GM13976 (cell line): ENCODE data around the gene HAAO.

Experiments used
- DNase-seq: peaks from one replicate; pipeline ENCODE4 v3.0.0; 2012; ENCODE audit warnings: low spot score
- CTCF ChIP-seq: IDR thresholded peaks from 2 replicates; pipeline ENCODE4 v1.5.1; 2012; ENCODE audit warnings: borderline replicate concordance, mild to moderate bottlenecking; ENCODE audit not compliant: insufficient read depth; ENCODE audit errors: extremely low read depth, missing control alignments, control extremely low read depth
- in situ Hi-C: fragments of 300-500 bp; cut with MboI; formaldehyde crosslinking; loops from one replicate; pipeline ENCODE4 v1.12.0; 2022; ENCODE audit warnings: low sequenced_read_pairs, mixed read lengths, inconsistent platforms; ENCODE audit not compliant: unreplicated experiment

The HAAO gene

DNA sequence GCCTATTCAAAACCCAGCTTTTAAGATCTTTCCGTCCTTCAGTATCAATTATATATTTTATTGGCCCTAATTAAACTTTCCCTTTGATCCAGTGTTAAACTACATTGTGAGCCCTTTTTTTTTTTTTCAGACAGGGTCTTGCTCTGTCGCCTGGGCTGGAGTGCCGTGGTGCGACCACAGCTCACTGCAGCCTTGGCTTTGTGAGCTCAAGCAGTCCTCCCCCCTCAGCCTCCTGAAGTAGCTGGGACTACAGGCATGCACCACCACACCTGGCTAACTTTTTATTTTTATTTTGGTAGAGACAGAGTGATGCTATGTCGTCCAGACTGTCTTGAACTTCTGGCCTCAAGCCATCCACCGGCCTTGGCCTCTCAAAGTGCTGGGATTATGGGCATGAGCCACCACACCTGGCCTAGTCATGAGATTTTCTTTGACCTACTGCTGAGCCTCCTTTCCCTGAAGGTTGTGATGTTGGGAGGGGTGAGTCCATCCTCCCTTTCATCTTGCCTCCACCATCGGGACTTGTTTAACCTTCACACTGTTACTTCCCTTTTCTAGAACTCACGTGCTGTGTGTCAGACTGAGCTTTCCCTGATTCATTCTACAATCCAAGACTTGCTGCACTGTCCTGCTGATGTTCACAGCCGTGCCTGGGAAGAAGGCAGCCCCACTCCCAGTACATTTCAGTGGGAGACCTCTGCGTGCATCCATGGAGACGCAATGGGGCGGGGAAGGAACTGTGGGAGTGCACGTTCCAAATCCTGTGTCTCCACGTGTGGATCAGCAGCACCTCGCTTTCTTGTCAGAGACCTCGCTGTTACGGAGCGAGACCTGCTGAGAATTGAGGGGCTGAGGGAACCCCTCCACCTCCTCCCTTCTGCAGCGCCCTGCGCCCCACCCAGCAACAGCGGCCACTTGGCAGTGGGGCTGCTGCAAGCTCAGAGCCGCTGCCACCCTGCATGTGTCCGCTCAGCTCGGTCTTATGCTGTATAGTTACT, 39.3 kb downstream of the HAAO start:
- in situ Hi-C loops, result no loop called here
- DNase-seq, result peak; percentile 37

GRCh38 chr2:42752314-42752713, 40.1 kb downstream of the HAAO start:
- TF ChIP-seq CTCF, result no peak
- DNase-seq, result peak; percentile 60
- in situ Hi-C loops, result no loop called here

More for the DNA sequence above, 39.3 kb downstream of the HAAO start:
- no peak for TF ChIP-seq CTCF

- no peak for TF ChIP-seq CTCF
- DNase-seq, result no peak
- in situ Hi-C loops, result no loop called here
Measured at GRCh38 chr2:42748840-42749239, 43.5 kb downstream of the HAAO start.

- in situ Hi-C loops, result no loop called here
- DNase-seq, result no peak
- no peak for TF ChIP-seq CTCF
Measured at GRCh38 chr2:42747422-42747821, 45.0 kb downstream of the HAAO start.

- in situ Hi-C loops, result no loop called here
- no peak for TF ChIP-seq CTCF
- no peak for DNase-seq
Measured at GRCh38 chr2:42744545-42745082, 47.8 kb downstream of the HAAO start.

GRCh38 chr2:42743659-42743990, 48.8 kb downstream of the HAAO start:
- no peak for DNase-seq
- in situ Hi-C loops, result no loop called here
- no peak for TF ChIP-seq CTCF
